IPS-NIHi7 (cell line): ENCODE data around the gene DUSP22.
"Not testable (repeated sequence)": the region's sequence is repeated elsewhere in the genome, so short reads cannot be mapped to it uniquely, and the experiment has no call there.

Source experiments
- DNase-seq: peaks from one replicate; pipeline ENCODE4 v3.0.0; 2012; ENCODE audit warnings: mixed read lengths; ENCODE audit errors: extremely low spot score

Gene DUSP22

GRCh38 chr6:280775-281468 lies 11.4 kb upstream of the DUSP22 start:
- no peak for DNase-seq

GRCh38 chr6:281469-282103 lies 10.7 kb upstream of the DUSP22 start:
- DNase-seq = no peak

GRCh38 chr6:282177-282866 lies 10.0 kb upstream of the DUSP22 start:
- no peak for DNase-seq

- DNase-seq = peak; percentile 8
Observed at GRCh38 chr6:282867-283416, 9.3 kb upstream of the DUSP22 start.

GRCh38 chr6:284486-284885 lies 7.8 kb upstream of the DUSP22 start:
- no peak for DNase-seq

GRCh38 chr6:285030-285771 lies 7.1 kb upstream of the DUSP22 start:
- no peak for DNase-seq

- not testable (repeated sequence) for DNase-seq
Observed at GRCh38 chr6:285902-286301, 6.4 kb upstream of the DUSP22 start.

- no peak for DNase-seq
Observed at GRCh38 chr6:286681-287488, 5.4 kb upstream of the DUSP22 start.

GRCh38 chr6:287489-287860 lies 4.8 kb upstream of the DUSP22 start:
- no peak for DNase-seq

- DNase-seq = no peak
Observed at GRCh38 chr6:288866-289265, 3.4 kb upstream of the DUSP22 start.

GRCh38 chr6:290111-290922 lies 2.0 kb upstream of the DUSP22 start:
- DNase-seq = no peak

- DNase-seq = no peak
Observed at GRCh38 chr6:291204-291696, 1.0 kb upstream of the DUSP22 start.

GRCh38 chr6:292506-293192 lies 362 bp downstream of the DUSP22 start:
- DNase-seq = peak; percentile 56

GRCh38 chr6:293193-294174 lies 1.2 kb downstream of the DUSP22 start:
- no peak for DNase-seq

- no peak for DNase-seq
Observed at GRCh38 chr6:294656-295565, 2.6 kb downstream of the DUSP22 start.

- no peak for DNase-seq
Observed at GRCh38 chr6:296151-297122, 4.2 kb downstream of the DUSP22 start.
